GM21737 (cell line): ENCODE results near the gene GSKIP.
"Not testable (repeated sequence)": the region's sequence is repeated elsewhere in the genome, so short reads cannot be mapped to it uniquely, and the experiment has no call there.

Experiments
- ATAC-seq: cut with Tn5 transposase; IDR thresholded peaks from one replicate; pipeline ENCODE4 v1.9.1; 2021; ENCODE audit warnings: mild to moderate bottlenecking, moderate library complexity; ENCODE audit not compliant: unreplicated experiment

GSKIP gene, protein sequence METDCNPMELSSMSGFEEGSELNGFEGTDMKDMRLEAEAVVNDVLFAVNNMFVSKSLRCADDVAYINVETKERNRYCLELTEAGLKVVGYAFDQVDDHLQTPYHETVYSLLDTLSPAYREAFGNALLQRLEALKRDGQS

DNA sequence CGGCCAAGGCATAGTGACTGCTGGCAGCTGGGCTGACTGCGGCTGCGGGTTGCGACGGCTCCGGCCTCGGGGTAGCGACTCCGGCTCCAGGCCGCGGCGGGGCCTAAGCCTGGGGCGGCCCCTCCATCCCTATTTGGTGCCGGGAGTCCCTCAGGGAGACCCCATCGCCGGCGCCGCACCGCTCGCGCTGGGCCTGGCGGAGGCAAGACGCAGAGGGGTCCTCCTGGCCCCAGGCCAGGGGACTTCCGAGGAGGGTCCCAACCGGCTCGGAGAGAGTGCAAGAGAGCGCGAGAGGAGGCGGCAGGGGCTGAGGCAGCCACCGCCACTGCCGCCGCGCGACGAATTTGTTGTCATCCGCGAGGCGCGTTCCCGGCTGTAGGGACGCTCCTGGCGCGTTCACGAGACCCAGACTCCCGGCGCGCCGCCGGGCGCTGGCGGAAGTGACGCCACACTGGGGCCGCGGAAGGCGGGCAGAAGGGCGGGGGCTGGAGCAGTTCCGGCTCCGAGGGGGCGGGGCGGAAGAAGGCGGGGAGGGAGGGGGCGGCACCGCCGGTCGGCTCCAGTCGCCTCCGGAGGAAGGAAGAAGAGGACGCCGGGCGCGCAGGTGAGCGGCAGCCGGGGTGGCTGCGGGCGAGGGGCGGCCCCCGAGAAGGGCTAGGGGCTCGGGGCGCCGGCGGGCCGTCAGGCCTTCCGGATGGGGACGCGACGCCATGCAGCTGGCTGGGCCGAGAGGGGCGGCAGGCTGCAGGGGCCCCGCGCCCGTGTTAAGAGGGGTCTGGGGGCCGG, at the start of gene GSKIP, which contains the start of gene ATG2B:
GSKIP (plus strand) TSS at position 562 of the 786 bp plus-strand sequence. CDS start 18,722 bp downstream, outside the sequence.
ATG2B (minus strand) TSS at position 377 of the 786 bp plus-strand sequence; CDS start at position 12, 365 bp downstream.
- peak; percentile 74 for ATAC-seq

DNA sequence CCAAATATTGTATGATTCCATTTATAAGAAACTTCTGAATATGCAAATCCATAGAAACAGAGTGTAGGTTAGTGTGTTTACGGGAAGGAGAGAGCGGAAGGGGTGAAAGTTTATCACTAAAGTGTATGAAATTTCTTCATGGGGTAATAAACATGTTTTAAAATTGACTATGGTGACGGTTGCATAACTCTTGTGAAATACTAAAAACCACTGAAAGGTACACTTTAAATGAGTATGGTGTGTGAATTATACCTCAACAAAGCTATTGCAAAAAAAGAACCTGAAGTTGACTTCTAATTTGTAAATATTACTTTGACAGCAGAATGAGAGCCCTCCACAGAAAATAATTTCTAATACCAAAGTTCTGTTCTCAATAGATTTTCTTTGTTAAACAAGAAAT, 47.2 kb upstream of the GSKIP start:
- ATAC-seq = no peak

DNA sequence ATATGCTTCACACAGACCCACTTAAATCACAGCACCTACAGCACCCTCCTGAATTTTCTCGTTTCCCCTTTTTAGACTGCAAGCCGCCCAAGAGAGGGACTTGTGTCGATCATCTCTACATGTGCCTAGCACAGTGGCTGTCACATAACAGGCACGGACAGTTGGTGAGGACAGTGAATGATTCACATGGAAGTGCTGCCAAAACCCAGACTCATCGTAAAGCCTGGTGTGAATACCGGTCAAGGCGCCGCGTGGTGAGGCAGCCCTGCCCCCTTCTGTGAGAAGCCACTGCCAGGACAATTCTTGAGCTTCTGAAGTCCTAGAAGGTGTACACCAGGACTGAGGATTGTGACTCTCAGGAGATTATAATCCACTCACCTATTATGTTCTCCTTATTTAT, 44.5 kb upstream of the GSKIP start:
- no peak for ATAC-seq

DNA sequence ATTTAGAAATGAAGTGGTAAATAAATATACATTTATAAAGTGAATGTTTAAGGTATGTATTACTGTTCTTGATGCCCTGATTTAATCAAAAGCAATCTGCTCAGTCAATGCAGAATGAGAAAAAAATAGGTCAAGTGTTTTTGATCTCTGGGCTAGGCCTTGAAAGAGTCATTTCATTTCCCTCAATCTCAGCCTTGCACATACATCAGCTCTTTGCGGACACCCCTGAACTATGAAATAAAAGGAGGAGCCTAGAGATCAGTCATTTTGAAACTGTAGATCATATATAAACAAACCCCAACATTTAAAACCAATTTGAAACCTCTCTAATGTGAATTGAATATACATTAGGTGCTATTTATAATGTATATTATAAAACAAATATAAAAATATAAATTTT, 42.7 kb upstream of the GSKIP start:
- no peak for ATAC-seq

DNA sequence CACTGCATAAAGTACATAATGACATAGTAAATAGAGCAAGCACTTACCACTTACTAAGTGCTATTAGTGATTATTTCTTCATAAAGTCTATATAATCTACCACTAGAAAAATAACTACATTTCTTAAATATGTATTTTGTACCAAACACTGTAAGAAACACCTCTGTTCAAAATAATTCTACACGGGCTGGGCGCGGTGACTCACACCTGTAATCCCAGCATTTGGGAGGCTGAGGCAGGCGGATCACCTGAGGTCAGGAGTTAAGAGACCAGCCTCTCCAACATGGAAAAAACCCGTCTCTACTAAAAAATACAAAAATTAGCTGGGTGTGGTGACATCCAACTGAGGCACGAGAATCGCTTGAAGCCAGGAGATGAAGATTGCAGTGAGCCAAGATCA, 39.1 kb upstream of the GSKIP start:
- no peak for ATAC-seq

DNA sequence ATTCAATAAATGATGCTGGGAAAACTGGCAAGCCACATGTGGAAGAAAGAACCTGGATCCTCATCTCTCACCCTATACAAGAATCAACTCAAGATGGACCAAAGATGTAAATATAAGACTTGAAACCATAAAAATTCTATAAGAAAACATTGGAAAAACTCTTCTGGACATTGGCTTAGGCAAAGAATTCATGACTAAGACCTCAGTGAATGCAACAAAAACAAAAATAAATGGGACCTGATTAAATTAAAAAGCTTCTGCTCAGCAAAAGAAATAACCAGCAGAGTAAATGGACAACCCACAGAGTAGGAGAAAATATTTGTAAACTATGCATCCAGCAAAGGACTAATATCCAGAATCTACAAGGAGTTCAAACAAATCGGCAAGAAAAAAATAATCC, 24.8 kb upstream of the GSKIP start:
- no peak for ATAC-seq

DNA sequence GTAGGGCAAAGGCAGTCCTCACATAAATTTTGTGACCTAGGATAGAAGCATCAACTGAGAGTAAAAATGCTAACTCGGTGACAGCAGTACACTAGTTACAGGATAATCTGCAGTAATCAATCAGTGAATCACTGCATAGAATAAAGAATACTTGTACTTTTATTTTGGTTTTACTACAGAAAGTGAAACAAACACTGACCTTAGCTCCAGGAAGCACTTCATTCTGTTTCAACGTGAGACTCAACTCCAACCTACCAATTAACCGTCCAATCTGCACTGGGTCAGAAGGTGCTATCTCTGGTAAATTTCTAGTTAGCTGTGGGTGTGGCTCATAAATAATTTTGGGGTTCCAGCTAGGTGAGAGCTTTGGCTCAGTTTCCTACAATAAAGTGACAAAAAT, 22.0 kb upstream of the GSKIP start:
- ATAC-seq = no peak

DNA sequence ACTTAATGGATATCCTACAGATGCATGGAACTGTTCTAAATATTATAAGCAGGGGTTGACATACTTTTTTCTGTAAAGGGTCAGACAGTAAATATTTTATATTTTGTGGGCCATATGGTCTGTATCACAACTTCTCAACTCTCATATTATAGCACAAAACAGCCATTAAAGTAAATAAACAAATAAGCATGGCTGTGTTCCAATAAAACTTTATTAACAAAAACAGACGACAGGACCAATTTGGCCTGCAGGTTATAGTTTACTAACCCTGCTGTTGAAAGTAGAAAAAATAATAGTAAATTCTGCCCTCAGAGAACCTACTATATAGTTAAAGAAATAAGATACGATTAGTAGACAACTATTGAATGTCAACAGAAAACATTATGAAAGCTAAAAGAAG, 17.7 kb upstream of the GSKIP start:
- ATAC-seq = no peak

DNA sequence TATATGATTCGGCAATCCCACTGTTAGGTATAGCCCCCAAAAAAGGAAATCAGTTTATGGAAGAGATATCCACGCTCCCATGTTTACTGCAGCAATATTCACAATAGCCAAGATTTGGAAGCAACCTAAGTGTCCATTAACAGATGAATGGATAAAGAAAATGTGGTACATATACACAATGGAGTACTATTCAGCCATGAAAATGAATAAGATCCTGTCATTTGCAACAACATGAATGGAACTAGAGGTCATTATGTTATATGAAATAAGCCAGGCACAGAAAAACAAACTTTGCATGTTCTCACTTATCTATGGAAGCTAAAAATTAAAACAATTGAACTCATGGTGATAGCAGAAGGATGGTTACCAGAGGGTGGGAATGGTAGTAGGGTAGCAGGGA, 15.4 kb upstream of the GSKIP start:
- ATAC-seq = not testable (repeated sequence)

DNA sequence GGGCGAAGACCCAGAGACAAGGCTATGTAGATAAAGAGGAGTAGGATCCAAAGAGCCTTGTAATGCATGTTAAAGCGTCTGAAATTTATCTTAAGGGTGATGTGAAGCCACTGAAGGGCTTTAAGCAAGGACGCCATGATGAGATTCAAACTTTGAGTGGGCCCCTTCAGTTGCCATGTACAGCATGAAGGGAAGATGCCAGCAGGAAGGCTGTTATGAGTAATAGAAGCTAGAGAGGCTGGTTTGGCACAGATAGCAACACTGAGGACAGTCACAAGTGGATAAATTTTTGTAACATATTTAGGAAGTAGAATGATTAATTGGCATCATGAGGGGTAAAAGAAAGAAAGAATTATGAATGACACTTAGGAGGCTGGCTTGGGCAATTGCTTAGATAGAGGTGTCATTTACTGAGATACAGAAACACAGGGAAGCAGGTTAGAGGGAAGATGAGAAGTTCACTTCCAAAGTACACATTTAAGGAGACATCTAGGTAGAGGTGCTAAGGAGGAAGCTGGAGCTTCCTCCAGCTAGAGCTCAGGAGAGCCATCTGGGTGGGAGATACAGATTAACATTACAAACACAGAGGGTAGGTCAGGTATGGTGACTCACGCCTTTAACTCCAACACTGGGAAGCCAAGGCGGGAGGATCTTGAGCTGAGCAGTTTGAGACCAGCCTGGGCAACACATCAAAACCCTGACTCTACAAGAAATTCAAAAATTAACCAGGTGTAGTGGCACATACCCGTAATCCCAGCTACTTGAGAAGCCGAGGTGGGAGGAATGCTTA, 13.8 kb upstream of the GSKIP start:
- ATAC-seq = no peak

DNA sequence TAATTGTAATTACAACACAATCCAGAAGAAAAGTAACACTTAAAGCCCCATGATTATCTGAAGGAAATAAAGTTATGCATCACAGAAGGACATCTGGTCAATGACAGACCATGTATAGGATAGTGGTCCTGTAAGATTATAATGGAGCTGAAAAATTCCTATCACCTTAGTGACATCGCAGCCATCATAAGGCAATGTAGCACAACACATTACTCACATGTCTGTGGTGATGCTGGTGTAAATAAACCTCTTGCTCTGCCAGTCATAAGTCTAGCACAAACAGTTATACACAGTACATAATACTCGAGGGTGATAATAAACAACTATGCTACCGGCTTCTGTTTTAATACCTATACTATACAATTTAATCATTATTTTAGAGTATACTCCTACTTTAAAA, 11.3 kb upstream of the GSKIP start:
- no peak for ATAC-seq

DNA sequence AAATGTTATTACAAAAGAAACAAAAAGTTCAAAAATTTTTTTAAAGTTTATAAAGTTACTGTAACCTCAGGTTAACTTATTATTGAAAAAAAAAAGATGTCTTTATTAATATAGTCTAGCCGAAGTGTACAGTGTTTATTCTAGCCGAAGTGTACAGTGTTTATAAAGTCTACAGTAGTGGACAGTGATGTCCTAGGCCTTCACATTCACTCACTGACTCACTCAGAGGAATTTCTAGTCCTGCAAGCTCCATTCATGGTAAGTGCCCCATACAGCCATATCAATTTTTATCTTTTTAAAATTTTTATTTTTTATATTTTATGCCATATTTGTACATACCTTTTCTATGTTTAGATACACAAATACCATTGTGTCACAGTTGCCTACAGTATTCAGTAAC, 10.6 kb upstream of the GSKIP start:
- no peak for ATAC-seq

DNA sequence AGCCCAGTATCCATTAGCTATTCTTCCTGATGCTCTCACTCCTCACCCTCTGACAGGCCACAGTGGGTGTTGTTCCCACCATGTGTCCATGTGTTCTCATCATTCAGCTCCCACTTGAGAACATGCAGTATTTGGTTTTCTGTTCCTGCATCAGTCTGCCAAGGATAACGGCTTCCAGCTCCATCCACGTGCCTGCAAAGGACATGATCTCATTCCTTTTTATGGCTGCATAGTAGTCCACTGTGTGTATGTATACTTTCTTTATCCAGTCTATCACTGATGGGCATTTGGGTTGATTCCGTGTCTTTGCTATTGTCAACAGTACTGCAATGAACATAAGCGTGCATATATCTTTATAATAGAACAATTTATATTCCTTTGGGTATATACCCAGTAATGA, 9.1 kb upstream of the GSKIP start:
- ATAC-seq = no peak

DNA sequence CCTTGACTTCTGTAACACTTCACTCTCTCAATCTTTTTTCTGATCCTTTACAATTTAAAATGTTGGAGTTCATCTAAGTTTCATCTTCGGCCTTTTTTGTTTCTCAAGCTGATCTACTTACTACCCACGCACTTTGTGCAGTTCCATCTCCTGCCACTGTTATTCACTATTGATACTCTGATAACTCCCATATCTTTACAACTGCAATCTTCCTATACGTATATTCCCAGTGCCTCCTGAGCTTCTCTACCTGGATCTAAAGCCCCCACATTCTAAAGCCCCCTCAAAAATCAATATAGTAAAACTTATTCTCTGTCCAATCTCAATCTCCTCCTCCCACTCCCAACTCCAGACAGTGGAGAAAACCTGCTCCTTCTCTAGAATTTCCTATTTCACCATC, 6.1 kb upstream of the GSKIP start:
- ATAC-seq = no peak

DNA sequence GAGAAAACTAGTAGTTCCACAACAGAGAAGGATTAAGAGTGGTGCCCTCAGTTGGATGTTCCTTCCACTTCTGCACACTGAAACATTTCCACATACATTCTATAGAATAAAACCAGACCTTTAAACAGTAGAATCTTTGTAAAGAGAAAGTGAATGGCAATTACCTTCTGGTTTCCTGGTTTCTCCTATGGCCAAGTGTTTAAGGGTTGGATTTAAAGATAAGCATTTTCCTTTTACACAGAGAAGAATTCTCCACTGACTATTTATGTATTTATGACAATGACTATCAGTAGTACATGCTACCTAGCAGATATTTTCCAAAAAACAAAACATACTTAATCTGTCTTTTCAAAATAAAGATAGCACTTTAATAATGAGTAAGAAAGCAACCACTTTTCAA, 3.4 kb upstream of the GSKIP start:
- no peak for ATAC-seq

DNA sequence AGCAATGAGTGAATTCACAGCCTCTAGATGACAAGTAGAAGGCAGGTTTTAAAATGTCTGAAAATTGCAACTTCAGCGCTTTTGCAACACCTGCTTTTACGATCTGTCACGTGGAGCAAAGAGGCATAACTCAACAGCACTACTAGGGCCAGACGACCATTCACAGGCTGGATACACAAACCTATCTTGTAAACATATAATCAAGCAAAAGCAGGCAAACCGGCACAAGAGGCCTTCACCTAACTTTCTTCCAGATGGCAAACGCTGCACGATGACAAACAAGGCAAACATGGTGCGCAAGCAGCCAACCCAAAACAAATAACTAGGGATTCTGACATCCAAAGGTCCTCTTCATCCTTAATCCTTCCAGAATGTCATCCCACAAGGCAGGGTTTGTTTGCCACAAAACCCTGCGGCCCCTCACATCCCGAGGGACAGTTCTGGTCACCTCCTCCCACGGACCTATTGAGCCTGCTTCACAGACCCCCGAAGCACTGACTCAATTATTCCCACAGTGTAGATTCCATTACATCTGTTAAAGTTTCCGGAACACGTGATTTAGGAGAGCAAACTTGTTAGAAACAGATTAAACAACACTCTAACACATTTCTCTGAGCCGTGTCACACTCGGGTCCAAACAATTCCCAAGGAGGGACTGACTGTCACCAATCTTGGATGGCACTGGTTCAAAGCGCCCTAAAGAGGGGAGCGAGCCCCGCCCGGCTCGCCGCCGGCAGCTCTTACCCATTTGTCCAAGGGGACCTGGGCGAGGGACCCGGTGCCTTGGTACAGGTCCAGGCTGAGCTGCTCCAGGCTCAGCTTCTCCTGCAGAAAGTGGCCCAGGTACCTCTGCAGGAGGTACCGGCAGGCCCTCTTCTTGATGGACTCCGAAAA, 1.0 kb upstream of the GSKIP start:
- peak; percentile 32 for ATAC-seq

DNA sequence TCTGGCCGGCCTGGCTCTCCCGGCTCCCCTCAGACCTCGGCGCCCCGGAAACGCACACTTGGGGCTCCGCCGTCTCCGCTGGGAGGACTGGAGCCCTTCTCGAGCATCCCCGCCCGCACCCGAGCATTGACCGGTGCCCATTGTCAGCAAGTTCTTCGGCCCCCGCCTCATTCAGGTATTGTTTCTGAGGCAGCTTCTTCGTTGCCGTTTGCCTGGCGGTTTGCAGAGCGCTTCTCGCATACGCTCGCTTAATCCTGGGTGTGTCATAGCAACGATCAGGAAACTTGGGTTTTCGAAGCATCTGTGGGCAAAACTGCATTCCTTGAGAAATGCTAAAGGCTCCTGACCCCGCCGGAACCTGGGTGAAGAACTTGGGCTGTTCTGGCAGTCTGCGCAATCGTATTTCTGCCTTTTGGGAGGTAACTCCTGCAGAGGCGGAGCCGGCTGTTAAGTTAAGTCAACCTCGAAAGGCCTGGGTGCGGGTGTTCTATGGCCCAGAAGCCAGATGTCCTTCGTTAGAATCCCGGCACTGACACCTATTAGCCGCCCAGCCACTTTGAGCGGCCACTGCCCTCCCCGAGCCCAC, 518 bp downstream of the GSKIP start:
- peak; percentile 19 for ATAC-seq

DNA sequence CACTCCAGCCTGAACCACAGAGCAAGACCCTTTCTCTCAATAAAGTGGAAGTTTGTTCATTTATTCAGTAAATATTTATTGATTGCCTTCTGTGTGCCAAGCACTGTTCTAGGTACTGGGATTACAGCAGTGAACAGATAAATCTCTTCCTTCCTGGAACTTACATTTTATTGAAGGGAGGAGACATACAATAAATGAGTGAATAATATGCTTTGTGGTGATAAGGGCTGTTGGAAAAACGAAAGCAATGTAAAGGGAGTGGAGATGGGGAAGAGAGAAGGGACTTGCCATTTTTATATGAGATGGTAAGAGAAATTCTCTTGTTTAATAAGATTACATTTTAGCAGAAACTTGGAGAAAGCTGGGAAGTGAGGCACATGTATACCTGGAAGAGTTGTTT, 1.6 kb downstream of the GSKIP start:
- no peak for ATAC-seq

DNA sequence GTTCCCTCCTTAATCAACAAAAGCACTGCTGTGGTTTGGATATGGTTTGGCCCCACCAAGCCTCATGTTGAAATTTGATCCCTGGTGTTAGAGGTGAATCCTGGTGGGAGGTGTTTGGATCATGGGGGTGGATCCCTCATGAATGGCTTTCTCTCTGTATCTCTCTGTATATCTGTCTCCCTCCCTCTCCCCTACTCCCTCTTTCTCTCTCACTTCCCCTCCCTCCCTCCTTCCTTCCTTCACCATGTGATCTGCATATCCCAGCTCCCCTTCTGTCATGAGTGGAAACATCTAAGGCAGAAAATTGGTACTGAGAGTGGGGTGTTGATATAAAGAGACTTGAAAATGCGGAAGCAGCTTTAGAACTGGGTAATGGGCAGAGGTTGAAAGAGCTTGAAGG, 5.2 kb downstream of the GSKIP start:
- ATAC-seq = no peak

DNA sequence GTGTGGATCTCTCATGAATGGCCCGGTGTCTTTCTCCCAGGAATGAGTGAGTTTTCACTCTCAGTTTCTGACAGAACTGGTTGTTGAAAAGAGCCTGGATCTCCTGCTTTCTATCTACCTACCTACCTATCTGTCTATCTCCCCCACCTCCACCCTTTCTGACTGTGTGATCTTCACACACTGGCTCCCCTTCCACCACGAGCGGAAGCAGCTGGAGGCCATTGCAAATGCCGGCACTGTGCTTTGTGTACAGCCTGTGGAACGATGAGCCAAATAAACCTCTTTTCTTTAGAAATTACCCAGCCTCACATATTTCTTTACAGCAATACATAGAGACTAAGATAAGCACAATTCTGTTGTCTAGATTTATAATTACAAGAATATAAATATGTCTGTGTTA, 7.2 kb downstream of the GSKIP start:
- ATAC-seq = no peak

DNA sequence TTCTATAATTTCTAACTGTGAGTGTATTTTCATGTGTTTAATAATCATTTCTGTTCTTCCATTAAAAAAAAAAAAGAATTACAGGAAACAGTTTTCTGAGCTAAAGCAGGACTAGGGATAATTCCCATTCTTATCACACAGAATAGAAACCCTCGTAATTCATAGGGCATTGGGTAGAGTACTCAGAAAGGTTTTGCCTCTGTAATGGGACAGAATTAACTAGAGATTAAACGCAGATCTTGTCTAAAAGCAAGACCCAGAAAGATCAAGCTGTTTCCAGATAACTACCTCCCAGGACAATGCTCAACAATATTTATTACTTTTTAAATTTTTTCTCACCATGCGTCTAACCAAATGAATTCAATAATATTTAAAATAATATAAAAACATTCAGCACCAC, 10.2 kb downstream of the GSKIP start:
- ATAC-seq = no peak
